VCaP (cell line): Measurements from ENCODE around the gene DOK6.

Source experiments
- H3K27ac ChIP-seq: fragments of 450-650 bp; 2 replicates; pipeline ENCODE4 v1.5.1; 2017
- CTCF ChIP-seq: fragments of 450-650 bp; conservative IDR thresholded peaks from 2 replicates; pipeline ENCODE4 v1.5.1; 2017; ENCODE audit warnings: mild to moderate bottlenecking, moderate library complexity

DOK6 gene

GRCh38 chr18:69770238-69770637 lies 369.6 kb downstream of the DOK6 start:
- no peak for TF ChIP-seq CTCF
- H3K27ac ChIP-seq = no peak overlapping the region

GRCh38 chr18:69774831-69775230 lies 374.1 kb downstream of the DOK6 start:
- no peak for TF ChIP-seq CTCF
- H3K27ac ChIP-seq = no peak overlapping the region; the same call in 1 of the 2 replicates

GRCh38 chr18:69777248-69777647 lies 376.6 kb downstream of the DOK6 start:
- TF ChIP-seq CTCF = no peak
- H3K27ac ChIP-seq = no peak overlapping the region

GRCh38 chr18:69778680-69779079 lies 378.0 kb downstream of the DOK6 start:
- no peak overlapping the region for H3K27ac ChIP-seq
- TF ChIP-seq CTCF = no peak

GRCh38 chr18:69780851-69781250 lies 380.2 kb downstream of the DOK6 start:
- H3K27ac ChIP-seq = no peak overlapping the region
- no peak for TF ChIP-seq CTCF

- no peak overlapping the region for H3K27ac ChIP-seq
- no peak for TF ChIP-seq CTCF
These were observed 384.1 kb downstream of the DOK6 start for GRCh38 chr18:69784815-69785214.

- H3K27ac ChIP-seq = no peak overlapping the region
- TF ChIP-seq CTCF = no peak
These were observed 384.8 kb downstream of the DOK6 start for GRCh38 chr18:69785466-69785865.

- TF ChIP-seq CTCF = no peak
- H3K27ac ChIP-seq = no peak overlapping the region
These were observed 385.7 kb downstream of the DOK6 start for GRCh38 chr18:69786427-69786826.
